GM13976 (cell line): ENCODE data around the gene RCCD1.
"Not testable (repeated sequence)": the region's sequence is repeated elsewhere in the genome, so short reads cannot be mapped to it uniquely, and the experiment has no call there.

Source experiments
- DNase-seq: peaks from one replicate; pipeline ENCODE4 v3.0.0; 2012; ENCODE audit warnings: low spot score
- in situ Hi-C: fragments of 300-500 bp; cut with MboI; formaldehyde crosslinking; loops from one replicate; pipeline ENCODE4 v1.12.0; 2022; ENCODE audit warnings: low sequenced_read_pairs, mixed read lengths, inconsistent platforms; ENCODE audit not compliant: unreplicated experiment
- TF ChIP-seq, protein P1 (sequence below): IDR thresholded peaks from 2 replicates; pipeline ENCODE4 v1.5.1; 2012; ENCODE audit warnings: borderline replicate concordance, mild to moderate bottlenecking; ENCODE audit not compliant: insufficient read depth; ENCODE audit errors: extremely low read depth, missing control alignments, control extremely low read depth

Gene RCCD1

DNA sequence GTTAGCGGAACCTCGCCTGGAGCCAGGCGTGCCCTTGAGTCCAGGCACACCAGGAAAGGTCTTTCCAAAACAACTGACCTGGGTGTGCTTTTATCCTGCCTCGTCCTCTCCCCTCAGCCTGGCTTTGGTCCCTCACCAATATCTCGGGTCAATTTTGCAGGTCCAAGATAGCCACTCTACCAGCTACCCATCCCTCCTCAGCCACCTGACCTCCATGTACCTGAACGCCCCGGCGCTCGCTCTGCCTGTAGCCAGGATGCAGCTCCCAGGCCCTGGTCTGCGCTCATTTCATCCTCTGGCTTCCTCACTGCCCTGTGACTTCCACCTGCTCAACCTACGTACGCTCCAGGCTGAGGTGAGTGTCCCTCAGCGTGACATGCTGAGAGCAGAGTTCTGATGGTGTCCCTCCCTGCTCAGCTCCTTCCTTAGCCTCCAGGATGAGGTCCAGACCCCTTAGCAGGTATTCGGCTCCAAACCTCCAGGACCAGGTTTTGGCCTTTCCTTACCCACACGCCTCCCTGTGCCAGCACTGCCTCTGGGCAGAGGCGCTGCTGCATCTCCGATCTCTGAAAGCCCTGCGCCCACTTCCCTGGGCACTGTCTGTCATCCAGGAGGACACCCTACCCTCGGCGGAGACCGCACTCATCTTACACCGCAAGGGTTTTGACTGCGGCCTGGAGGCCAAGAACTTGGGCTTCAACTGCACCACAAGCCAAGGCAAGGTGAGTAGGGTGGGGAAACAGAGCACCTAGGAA lies 36.5 kb upstream of the RCCD1 start:
- TF ChIP-seq, protein P1, sequence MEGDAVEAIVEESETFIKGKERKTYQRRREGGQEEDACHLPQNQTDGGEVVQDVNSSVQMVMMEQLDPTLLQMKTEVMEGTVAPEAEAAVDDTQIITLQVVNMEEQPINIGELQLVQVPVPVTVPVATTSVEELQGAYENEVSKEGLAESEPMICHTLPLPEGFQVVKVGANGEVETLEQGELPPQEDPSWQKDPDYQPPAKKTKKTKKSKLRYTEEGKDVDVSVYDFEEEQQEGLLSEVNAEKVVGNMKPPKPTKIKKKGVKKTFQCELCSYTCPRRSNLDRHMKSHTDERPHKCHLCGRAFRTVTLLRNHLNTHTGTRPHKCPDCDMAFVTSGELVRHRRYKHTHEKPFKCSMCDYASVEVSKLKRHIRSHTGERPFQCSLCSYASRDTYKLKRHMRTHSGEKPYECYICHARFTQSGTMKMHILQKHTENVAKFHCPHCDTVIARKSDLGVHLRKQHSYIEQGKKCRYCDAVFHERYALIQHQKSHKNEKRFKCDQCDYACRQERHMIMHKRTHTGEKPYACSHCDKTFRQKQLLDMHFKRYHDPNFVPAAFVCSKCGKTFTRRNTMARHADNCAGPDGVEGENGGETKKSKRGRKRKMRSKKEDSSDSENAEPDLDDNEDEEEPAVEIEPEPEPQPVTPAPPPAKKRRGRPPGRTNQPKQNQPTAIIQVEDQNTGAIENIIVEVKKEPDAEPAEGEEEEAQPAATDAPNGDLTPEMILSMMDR = no peak
- in situ Hi-C loops = no loop called here
- DNase-seq = no peak

DNA sequence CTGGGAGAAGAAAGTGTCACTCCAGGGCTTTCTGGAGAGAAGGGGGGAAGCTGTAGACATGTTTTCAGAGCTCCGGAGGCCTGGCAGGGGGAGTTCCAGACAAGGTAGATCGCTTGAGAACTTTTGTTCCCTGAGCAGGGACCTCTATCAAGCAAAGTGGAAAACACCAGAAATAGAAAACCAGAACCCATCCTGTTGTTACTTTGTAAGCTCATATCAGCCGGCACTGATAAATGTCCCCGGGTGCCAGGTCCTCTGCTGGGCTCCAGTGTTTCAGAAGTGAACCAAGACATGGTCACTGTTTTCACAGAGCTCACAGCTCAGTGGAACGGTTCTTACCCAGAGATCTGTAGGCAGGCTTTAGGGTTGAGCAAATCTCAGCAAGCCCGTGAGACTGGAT lies 35.8 kb upstream of the RCCD1 start:
- no peak for DNase-seq
- TF ChIP-seq, protein P1 = no peak
- in situ Hi-C loops = no loop called here

DNA sequence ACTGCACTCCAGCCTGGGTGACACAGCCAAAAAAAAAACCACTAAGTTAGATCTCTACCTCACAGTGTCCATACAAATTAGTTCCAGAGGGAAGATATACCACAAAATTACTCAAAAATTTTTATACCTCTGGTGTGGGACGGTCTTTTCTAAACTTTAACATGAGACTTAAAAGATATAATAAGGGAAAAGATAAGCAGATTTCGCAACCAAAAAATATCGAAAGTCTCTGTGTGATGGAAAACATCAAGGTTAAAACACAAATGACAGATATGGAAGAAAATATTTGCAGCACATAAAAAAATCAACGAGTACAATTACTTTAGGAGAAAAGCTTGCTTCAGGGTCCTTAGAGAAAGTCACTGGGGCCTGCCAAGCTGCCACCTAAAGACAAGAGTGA lies 32.8 kb upstream of the RCCD1 start:
- in situ Hi-C loops = no loop called here

DNA sequence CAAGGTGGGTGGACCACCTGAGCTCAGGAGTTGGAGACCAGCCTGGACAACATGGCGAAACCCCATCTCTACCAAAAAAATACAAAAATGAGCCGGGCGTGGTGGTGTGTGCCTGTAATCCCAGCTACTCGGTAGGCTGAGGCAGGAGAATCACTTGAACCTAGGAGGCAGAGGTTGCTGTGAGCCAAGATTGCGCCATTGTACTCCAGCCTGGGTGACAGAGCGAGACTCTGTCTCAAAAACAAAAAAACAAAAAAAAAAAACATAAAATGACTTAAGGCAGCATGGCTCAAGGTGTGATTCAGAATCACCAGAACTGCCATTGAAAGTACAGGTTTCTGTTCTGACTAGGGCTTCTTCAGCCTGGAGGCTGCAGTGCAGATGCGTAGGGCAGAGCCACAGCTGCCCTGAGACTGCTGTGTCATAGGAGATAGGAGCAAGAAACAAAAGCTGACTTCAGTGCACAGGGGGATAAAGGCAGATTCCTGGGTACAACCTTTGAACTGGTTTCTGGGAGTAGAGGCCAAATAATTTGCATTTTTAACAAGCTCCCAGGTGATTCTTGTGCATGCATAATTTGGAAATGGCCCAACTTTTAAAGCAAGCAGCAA lies 31.9 kb upstream of the RCCD1 start:
- peak; percentile 72 for DNase-seq
- in situ Hi-C loops = not testable (repeated sequence)

More for the DNA sequence above, 32.8 kb upstream of the RCCD1 start:
- DNase-seq = no peak
- TF ChIP-seq, protein P1 = no peak

DNA sequence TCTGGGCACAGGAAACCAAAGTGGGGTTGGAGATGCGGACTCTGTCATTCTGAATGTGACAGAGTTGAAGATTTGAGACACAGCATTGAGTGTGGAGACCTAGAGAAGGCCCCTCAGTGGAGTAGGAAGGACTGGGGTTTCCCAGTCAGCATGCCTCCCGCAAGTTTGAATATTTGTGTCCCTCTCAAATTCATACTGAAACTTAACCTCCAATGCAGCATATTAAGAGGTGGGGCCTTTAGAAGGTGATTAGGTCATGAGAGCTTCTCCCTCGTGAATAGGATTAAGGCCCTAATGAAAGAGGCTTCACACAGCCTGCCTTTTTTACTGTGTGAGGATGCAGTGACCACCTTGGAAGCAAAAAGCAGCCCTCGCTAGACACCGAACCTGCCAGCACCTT lies 30.3 kb upstream of the RCCD1 start:
- in situ Hi-C loops = no loop called here
- peak; percentile 82 for DNase-seq
- TF ChIP-seq, protein P1 = no peak

DNA sequence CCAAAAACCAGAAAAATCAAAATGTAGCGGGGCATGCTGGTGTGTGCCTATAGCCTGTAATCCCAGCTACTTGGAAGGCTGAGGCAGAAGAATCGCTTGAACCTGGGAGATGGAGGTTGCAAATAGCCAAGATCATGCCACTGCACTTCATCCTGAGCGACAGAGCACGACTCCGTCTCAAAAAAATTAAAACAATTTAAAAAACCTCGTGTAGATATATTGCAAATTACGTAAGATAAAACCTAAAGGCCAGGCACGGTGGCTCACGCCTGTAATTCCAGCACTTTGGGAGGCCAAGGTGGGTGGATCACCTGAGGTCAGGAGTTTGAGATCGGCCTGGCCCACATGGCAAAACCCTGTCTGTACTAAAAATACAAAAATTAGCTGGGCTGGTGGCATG lies 27.9 kb upstream of the RCCD1 start:
- DNase-seq, in situ Hi-C loops: not testable (repeated sequence)

DNA sequence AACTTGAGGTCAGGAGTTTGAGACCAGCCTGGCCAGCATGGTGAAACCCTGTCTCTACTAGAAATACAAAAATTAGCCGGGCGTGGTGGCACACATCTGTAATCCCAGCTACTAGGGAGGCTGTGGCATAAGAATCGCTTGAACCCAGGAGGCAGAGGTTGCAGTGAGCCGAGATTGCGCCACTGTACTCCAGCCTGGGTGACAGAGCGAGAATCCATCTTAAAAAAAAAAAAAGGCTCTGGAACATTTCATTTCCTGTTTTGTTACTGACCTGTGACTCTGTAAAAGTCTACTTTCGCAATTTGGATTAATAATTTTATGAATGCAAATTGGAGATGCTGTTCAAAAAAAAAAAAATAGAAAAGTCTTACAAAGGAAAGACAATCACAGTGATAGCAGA lies 26.6 kb upstream of the RCCD1 start:
- in situ Hi-C loops, DNase-seq: not testable (repeated sequence)

DNA sequence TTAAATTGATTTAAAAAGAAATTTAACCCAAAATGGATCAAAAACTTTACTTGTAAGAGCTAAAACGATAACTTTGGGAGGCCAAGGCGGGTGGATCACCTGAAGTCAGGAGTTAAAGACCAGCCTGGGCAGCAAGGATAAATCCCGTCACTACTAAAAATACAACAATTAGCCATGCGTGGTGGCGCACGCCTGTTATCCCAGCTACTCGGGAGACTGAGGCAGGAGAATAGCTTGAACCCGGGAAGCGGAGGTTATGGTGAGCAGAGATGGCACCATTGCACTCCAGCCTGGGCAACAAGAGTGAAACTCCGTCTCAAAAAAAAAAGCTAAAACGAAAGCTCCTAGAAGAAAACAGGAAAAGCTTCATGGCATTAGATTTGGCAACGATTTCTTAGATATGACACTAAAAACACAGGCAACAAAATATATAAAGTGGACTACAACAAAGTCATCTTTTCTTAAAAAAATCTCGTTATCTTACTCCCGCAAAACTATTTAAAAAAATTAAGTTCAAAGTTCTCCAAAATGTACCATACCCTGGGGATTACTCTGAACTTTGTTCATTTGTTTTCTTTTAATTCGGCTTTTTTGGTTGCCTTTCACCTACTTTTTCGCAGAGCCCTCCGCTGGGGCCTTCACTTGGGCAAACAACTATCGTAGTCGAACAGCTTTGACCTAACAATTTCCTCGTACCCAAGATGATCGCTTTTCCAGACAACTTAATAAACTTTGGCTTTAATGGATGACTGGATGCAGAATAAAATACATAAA lies 25.3 kb upstream of the RCCD1 start:
- DNase-seq = no peak
- in situ Hi-C loops = no loop called here
- TF ChIP-seq, protein P1 = no peak
